HG03103 (cell line): ENCODE measurements around the gene GIGYF1.

ENCODE experiments used
- ATAC-seq: cut with Tn5 transposase; IDR thresholded peaks from one replicate; pipeline ENCODE4 v1.9.1; 2021; ENCODE audit warnings: low read depth; ENCODE audit not compliant: unreplicated experiment

GIGYF1 gene

DNA sequence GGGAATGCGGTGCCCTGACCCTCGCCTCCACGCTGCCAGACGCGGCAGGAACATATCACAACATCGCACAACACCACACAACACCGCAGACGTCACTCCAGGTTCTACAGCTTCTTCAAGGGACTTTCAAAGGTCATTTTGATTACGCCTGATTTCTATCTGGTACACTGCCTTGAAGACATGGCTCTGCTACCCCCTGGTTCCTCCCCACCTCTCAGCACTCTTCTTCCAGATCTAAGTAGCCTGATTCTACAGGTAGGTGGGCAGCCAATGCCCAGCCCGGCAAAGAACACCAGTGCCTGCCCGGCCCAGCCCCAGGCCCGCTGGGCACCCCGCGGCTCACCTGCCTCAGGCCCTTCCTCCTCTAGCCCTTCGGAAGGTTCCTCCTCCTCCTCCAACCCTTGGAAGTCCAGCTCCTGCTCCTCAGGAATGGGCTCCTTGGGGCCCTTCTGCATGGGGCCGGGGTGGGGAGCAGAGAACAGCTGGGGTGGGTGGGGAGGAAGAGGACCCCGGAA, 8.4 kb downstream of the GIGYF1 start:
- ATAC-seq, result no peak

GRCh38 chr7:100685049-100685605, 8.9 kb downstream of the GIGYF1 start:
- no peak for ATAC-seq

DNA sequence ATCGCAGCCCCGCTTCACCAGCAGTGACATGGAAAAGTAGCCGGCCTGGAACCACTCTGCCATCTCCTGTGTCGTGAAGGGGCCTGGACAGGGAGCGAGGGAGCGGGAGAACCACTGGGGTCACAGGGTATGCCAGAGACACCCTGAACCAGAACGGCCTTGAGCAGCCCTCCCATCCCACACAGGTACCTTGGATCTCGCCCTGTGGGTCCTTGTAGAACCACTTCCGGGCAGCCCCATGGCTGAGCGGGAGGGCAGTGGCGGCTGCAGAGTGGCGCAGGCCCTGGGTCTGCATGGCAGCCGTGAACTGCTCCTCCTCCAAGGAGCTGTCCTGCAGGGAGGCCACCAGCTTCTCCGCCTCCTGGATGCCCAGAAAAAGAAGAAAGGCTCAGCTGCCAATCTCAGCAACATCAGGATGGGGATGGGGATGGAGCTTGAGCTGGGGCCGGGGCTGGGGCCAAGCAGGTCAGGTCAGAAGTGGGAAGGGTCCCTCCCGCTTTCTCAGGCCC, 9.5 kb downstream of the GIGYF1 start:
- no peak for ATAC-seq

DNA sequence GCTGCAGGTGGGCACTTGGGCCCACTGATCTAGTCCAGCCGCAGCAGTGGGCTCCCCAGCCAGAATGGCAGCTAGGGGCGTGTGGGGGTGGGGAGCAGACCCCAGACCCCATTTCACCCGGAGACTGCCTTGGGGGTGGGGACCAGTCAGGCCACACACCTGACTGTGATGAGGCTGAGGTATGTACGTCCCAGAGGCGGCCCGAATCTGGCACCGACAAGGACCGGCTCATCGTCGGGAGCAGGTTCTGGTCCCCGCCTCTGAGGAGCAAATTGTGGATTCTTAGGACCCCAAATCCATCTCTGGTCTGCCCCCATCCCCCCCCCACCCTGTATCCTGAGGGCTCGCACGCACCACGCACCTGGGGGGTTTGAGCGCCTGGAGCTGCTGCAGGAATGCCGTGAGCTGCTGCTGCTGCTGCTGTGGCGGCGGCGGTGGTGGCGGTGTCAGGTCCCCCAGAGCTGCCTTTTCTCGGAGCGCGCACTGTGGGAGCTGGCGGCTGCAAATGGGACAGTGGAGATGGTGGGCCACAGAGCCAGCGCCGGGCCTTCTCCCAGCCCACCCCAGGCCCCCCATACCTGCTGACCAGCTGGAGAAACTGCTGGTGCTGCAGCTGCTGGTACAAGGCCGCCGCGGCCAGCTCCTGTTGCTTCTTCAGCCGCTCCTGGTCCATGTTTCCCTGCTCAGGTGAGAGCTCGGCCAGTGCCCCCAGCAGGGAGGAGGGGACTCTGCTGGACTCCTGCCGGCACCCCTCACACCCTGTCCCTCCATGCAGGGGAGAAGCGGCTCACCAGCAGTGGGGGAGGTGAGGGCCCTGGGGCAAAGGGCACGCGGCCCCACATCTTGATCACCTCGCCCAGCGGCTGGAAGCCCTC, 10.2 kb downstream of the GIGYF1 start:
- no peak for ATAC-seq

GRCh38 chr7:100682991-100683658, 10.9 kb downstream of the GIGYF1 start:
- no peak for ATAC-seq

- ATAC-seq, result no peak
Measured at GRCh38 chr7:100682228-100682741, 11.8 kb downstream of the GIGYF1 start.

DNA sequence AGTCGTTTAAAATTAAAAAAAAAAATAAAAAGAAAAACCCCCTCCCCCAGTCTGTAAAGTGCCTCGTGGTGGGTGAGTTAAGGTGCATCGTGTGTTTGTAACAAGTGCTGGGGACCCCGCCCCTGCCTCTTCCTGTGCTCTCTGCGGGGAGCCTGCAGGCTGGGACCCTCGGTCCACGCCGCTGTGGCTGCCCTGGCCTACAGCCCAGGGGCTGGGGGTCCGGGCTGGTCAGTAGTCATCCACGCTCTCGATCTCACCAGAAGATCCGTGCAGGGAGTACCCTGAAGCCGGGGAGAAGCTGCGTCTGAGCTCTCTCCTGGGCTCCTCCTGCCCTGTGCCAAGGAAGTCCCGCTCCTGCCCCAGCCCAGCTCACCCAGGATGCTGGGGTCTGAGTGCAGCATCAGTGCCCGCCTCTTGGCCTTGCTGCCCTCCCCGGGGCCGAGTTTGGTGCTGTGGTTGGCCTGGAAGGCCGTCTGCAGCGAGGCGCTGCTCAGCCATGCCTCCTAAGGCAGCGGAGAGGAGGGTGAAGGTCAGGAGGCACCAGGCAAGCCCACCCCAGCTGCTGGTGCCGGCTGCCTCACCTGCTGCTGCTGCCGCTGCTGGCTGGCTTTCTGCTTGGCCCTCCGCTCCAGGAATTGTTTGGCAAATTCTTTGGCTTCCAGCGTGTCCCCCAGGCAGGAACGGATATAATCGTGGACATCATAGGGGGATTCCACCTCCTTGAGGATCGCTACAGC, 12.4 kb downstream of the GIGYF1 start:
- ATAC-seq, result no peak

- ATAC-seq, result no peak
Measured at GRCh38 chr7:100680576-100681271, 13.3 kb downstream of the GIGYF1 start.

DNA sequence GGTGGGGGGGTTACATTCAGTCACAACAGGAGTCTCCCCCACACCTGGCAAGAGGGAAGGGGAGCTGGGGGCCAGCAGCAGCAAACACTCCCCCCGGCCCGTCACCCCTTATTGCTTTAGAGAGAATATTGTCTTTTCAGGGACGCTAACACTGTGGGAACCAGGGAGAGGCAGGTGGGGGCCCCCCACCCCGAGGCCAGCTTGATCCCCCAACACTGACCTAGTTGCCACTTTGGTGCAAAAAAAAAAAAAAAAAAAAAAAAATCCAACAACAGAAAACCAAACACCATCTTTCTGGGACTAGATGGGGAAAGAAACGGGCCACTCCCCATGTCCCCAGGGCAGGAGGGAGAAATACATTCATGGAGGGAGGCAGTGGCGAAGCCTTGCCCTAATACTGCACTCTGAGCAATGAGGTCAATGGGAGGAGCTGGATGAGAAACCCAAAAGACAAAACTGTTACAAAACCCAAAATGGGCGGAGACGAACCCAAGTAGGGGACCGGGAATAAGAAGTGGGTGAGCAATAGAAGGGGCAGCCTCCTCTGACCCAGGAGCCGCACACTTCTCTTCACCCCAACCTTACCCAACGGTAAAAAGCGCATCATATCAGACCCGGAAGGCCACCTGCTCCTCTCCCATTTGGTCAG, 14.0 kb downstream of the GIGYF1 start:
- ATAC-seq, result no peak

DNA sequence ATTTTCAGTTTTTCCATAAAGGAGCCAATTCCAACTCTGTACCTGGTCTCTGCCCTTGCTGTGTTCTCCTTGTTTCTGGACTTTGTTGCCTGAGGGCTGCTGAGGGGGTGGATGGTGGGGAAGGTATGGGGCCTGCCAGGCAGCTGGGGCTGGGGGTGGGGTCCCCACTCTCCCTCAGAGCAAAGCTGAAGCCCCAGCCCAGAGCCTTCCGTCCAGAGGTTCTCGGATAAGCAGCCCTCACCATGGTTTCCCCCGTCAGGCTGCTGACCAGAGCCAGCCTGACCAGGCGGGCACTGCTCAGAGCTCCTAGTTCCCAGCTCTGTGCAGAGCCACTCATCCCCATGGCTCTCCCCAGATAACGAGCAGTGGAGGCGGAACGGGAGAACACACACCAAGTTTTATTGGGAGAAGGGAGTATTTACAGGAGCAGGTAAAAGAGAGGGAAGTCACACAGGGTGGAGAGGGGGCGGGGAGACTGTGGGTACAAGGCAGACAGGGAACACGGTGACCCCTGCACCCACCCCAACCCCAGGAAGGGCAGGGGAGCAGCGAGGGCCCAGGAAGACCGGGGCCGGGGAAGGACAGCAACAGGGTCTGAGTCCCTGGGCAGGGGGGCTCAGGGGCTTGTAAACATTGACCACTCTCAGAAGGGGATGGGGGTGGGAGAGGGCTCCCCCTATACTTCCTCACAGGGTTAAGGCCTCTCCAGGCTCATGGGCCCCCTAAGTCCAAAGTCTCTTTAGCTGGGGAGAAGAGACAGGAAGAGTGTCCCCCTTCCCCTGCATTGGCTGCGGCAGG, 14.7 kb downstream of the GIGYF1 start:
- no peak for ATAC-seq

DNA sequence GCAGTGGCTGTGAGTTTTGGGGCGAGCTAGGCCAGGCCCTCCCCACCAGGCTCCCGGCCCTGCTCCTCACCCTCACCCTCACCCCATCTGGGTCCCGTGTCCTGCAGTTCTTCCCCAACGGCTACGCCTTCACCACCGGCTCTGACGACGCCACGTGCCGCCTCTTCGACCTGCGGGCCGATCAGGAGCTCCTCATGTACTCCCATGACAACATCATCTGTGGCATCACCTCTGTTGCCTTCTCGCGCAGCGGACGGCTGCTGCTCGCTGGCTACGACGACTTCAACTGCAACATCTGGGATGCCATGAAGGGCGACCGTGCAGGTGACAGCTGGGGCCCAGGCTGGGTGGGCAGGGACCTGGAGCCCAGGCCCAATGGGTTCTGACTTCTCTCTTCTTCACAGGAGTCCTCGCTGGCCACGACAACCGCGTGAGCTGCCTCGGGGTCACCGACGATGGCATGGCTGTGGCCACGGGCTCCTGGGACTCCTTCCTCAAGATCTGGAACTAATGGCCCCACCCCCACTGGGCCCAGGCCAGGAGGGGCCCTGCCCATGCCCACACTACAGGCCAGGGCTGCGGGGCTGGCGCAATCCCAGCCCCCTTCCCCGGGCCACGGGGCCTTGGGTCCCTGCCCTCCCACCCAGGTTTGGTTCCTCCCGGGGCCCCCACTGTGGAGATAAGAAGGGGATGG, 15.6 kb downstream of the GIGYF1 start:
- ATAC-seq, result no peak

DNA sequence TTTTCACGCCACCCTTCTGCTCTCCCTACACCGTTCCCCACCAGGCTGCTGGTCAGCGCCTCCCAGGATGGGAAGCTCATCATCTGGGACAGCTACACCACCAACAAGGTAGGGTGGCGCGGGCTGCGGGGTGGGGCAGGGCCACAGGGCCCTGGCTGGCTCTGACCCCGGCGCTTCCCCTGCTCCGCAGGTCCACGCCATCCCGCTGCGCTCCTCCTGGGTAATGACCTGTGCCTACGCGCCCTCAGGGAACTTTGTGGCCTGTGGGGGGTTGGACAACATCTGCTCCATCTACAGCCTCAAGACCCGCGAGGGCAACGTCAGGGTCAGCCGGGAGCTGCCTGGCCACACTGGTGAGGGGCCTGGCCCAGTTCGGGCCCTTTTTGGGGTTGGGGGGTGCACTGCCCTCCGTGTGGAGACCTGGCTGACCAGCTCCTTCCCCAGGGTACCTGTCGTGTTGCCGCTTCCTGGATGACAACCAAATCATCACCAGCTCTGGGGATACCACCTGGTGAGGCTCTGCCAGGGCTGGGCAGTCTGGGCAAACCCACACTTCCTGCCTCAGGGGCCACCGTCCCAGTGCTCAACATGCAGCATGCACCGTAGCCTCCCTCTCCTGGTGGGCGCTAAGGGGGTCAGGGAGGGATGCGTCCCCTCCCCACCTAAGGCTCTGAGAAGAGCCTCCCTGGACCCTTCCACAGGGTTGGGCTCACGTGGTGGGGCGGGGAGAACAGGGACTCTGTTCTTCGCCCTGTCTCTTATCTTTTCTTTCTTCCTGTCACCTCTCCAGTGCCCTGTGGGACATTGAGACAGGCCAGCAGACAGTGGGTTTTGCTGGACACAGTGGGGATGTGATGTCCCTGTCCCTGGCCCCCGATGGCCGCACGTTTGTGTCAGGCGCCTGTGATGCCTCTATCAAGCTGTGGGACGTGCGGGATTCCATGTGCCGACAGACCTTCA, 16.5 kb downstream of the GIGYF1 start:
- no peak for ATAC-seq

DNA sequence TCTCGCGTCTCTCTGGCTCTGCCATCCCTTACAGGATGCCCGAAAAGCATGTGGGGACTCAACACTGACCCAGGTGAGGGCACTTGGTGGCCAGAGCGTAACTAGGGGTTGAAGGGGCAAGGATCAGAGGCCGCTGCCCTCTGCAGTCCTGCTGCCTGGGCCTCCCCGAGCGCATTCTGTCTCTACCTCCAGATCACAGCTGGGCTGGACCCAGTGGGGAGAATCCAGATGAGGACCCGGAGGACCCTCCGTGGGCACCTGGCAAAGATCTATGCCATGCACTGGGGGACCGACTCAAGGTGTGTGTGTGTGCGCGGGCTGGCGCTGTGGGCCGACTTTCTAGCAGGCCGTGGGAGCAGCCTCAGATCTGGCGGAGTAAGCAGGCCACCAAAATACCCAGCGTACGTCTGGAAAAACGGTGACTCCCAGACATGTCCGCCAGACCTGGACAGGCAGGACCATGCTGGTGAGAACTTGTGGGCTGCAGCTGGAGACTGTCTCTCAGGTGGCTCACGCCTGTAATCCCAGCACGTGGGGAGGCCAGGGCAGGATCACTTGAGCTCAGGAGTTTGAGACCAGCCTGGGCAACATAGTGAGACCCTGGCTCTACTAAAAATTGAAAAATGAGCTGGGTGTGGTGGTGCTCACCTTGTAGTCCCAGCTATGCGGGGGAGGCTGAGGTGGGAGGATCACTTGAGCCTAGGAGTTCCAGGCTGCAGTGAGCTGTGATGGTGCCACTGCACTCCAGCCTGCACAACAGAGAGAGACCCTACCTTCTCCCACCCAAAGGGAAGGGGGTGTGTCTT, 17.3 kb downstream of the GIGYF1 start:
- no peak for ATAC-seq

DNA sequence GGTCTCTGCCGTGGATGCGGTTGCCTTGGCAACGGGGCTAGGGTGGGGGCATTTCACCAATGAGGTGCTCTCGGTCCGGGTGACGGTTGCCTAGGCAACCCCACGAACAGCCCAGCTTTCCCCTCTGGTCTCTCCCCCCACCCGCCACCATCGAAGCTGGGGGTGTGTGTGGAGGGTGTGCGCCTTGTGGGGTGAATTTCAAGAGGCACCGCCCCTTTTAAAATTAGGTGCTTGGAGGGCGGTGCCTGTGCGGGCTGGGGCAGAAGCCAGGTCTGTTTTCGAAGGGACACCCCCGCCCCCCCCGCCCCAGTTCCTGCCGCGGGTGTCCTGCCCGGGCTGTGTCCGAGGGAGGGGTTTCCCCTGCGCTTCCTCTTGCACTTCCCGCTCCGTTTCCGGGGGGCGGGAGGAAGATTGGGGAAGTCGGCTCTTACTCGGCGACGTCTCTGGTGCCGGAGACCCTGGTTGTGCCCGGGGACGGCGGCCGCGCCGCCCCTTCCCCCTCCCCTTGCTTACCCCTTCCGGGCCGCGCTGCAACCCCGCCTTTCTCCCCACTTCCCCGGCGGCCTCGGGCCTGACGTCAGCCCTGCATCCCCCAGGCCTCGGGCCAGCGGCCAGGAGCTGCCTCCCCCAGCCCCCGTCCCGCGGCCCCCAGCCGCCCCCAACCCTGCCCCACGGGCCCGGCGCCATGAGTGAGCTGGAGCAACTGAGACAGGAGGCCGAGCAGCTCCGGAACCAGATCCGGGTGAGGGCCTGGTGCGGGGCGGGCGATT, 18.3 kb downstream of the GIGYF1 start:
- no peak for ATAC-seq

DNA sequence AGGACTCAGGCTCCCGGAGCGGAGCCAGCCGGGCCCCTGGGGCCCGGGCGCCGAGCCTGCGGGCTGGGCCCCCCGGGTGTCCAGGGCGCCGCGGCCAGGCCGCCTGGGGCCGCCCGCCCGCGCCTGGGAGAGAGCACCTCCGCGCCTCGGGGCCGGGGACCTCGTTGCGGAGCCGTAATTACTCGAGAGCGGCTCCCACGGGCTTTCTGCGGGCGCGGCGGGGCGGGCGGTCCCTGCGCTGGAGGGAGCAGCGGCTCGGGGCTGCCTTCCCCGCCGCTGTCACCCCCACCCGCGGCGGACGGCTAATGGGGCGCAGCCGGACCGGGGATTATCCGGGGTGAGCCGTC, 19.0 kb downstream of the GIGYF1 start:
- ATAC-seq, result no peak
